Gastrocnemius medialis (tissue), 4 donors: ENCODE results near the gene CEP350. TPM values are rescaled to one million over a fixed set of nuclear protein-coding genes. Genes with fewer than 3 reads are reported as not detected.

Experiments
- ATAC-seq, 2 donors: fragments of 150-250 bp; one replicate each; pipeline ENCODE4 v1.9.1; 2016
- DNase-seq, 2 donors: peaks; one replicate each; pipeline ENCODE4 v3.0.0-alpha.2; 2019
- H3K27ac ChIP-seq, 4 donors: fragments of 200-600 bp; sonication (generic); 1 replicate in 1 of 4; 2 replicates in 3 of 4; pipeline ENCODE4 v1.5.1; 2016 to 2018; ENCODE audit warnings: mild to moderate bottlenecking in 2 of 4, moderate library complexity in 1 of 4
- H3K27me3 ChIP-seq, 3 donors: fragments of 200-600 bp; sonication (generic) in 2 of 3; 1 replicate in 1 of 3; 2 replicates in 2 of 3; pipeline versions ENCODE4 v1.5.1 to v1.6.0; 2016 to 2019; ENCODE audit warnings: mild to moderate bottlenecking in 1 of 3, moderate library complexity in 1 of 3
- H3K36me3 ChIP-seq, 2 donors: fragments of 200-600 bp; sonication (generic) in 1 of 2; one replicate each; pipeline ENCODE4 v1.5.1; 2017 to 2018
- H3K4me1 ChIP-seq, 2 donors: fragments of 200-600 bp; sonication (generic) in 1 of 2; one replicate each; pipeline ENCODE4 v1.5.1; 2016 to 2017; ENCODE audit warnings: mild to moderate bottlenecking in 2 of 2
- H3K4me3 ChIP-seq, 4 donors: fragments of 200-600 bp; sonication (generic) in 3 of 4; 1 replicate in 1 of 4; 2 replicates in 3 of 4; pipeline ENCODE4 v1.5.1; 2016 to 2019; ENCODE audit warnings: mild to moderate bottlenecking in 2 of 4
- H3K9me3 ChIP-seq, 3 donors: fragments of 200-600 bp; sonication (generic) in 2 of 3; 1 replicate in 1 of 3; 2 replicates in 2 of 3; pipeline ENCODE4 v1.5.1; 2016 to 2019
- CTCF ChIP-seq, 5 experiments: fragments of 450-650 bp in 3 of 5; fragments of 200-600 bp in 2 of 5; sonication (generic) in 2 of 5; IDR thresholded peaks in 4 of 5; conservative IDR thresholded peaks in 1 of 5; 1 replicate in 4 of 5; 2 replicates in 1 of 5; pipeline ENCODE4 v1.5.1; 2016 to 2019; ENCODE audit warnings: antibody characterized with exemption in 5 of 5, mild to moderate bottlenecking in 3 of 5, moderate library complexity in 3 of 5
- POLR2A ChIP-seq, 2 donors: fragments of 450-650 bp; IDR thresholded peaks; one replicate each; pipeline ENCODE4 v1.6.1; 2017; ENCODE audit warnings: antibody characterized with exemption in 2 of 2, mild to moderate bottlenecking in 2 of 2, moderate library complexity in 2 of 2
- in situ Hi-C, 4 donors: fragments of 200-750 bp; cut with MboI; loops; one replicate each; pipeline versions ENCODE4 v1.15.0 to v1.8.0; 2017; ENCODE audit warnings: low sequenced_read_pairs in 4 of 4
- intact Hi-C: fragments of 100-400 bp; cut with DNase I; formaldehyde crosslinking; loops from one replicate; pipeline ENCODE4 v1.15.1; 2023; ENCODE audit warnings: low total_unique reads
- total RNA-seq, 4 donors: library from RNA; depleted of rRNA; stranded (reverse); fragments of >200 nt; gene quantifications; one replicate each; pipeline versions ENCODE4 v1.1.0 to v1.2.3, GENCODE V29; 2016

CEP350 gene
- total RNA-seq, 4 donors from 2014 or later, result 83.7 to 197 (median 157) TPM

DNA sequence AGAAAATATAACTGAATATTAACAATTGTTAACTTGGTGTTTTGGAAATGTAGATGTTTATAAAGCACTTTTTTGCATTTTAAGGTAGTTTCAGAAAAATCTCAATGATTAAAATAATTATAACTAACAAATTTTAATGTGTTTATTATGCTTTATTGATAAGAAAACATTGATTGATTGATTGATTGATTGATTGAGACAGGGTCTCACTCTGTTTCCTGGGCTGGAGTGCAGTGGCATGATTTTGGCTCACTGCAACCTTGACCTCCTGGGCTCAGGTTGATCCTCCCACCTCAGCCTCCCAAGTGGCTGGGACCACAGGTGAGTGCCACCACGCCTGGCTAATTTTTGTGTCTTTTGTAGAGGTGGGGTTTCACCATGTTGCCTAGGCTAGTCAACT lies 106.4 kb downstream of the CEP350 start:
- Histone ChIP-seq H3K27ac (no peak overlapping the region), H3K36me3 (peaks cover 0 to 92% of the 10 kb centered on the region in 2 donors), H3K4me3 (no peak overlapping the region), H3K27me3 (no peaks in the 10 kb centered on the region), H3K9me3 (no peaks in the 10 kb centered on the region), H3K4me1 (peaks cover 0 to 6% of the 10 kb centered on the region in 2 donors)
- ATAC-seq (no peak), DNase-seq (no peak)
- intact Hi-C loops, result no loop called here
- in situ Hi-C loops, result no loop called here
- no peak for TF ChIP-seq CTCF (IDR thresholded peaks at IDR 0.05 in 4 of 5, conservative IDR thresholded peaks at IDR 0.05 in 1 of 5)
- no peak for TF ChIP-seq POLR2A (IDR thresholded peaks at IDR 0.05)

- TF ChIP-seq POLR2A (IDR thresholded peaks at IDR 0.05), result no peak
- no peak for TF ChIP-seq CTCF (IDR thresholded peaks at IDR 0.05 in 4 of 5, conservative IDR thresholded peaks at IDR 0.05 in 1 of 5)
Observed at GRCh38 chr1:180062452-180062971, 107.9 kb downstream of the CEP350 start.

GRCh38 chr1:180065408-180065807 lies 110.8 kb downstream of the CEP350 start:
- intact Hi-C loops, result no loop called here

More at GRCh38 chr1:180062452-180062971, 107.9 kb downstream of the CEP350 start:
- intact Hi-C loops, result no loop called here
- Histone ChIP-seq H3K27me3 (no peaks in the 10 kb centered on the region), H3K4me3 (no peak overlapping the region), H3K36me3 (peaks cover 0 to 92% of the 10 kb centered on the region in 2 donors), H3K4me1 (peaks cover 0 to 4% of the 10 kb centered on the region in 2 donors), H3K9me3 (no peaks in the 10 kb centered on the region), H3K27ac (no peak overlapping the region)
- in situ Hi-C loops, result no loop called here
- DNase-seq, result no peak
- ATAC-seq, result no peak

DNA sequence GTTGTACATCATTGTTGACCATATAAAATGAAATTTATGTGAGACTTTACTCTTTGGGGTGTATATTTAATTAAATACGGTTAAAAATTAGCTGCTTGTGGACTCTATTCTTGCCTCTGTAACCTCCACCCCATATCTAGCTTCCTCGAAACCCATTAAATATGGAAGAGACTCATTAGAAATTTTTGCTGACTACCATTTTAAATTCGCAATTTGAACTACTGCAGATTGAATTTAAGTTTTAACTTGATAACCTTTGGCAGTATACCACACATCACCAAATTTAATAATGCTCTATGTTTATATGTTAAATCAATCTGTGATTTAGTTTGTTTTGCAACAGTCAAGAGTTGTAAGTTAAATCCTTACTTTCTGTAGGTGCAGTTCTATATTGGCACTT lies 111.5 kb downstream of the CEP350 start:
- Histone ChIP-seq H3K9me3 (no peaks in the 10 kb centered on the region), H3K4me3 (no peak overlapping the region), H3K27me3 (no peaks in the 10 kb centered on the region), H3K36me3 (peaks cover 0 to 95% of the 10 kb centered on the region in 2 donors), H3K27ac (no peak overlapping the region), H3K4me1 (no peaks in the 10 kb centered on the region)
- intact Hi-C loops, result no loop called here
- no peak for ATAC-seq
- in situ Hi-C loops, result no loop called here
- no peak for TF ChIP-seq CTCF (IDR thresholded peaks at IDR 0.05 in 4 of 5, conservative IDR thresholded peaks at IDR 0.05 in 1 of 5)
- no peak for TF ChIP-seq POLR2A (IDR thresholded peaks at IDR 0.05)
- DNase-seq, result no peak

More at GRCh38 chr1:180065408-180065807, 110.8 kb downstream of the CEP350 start:
- Histone ChIP-seq H3K9me3 (no peaks in the 10 kb centered on the region), H3K4me3 (no peak overlapping the region), H3K36me3 (peaks cover 0 to 99% of the 10 kb centered on the region in 2 donors), H3K27ac (no peak overlapping the region), H3K27me3 (no peaks in the 10 kb centered on the region), H3K4me1 (no peaks in the 10 kb centered on the region)
- no peak for DNase-seq
- no peak for TF ChIP-seq CTCF (IDR thresholded peaks at IDR 0.05 in 4 of 5, conservative IDR thresholded peaks at IDR 0.05 in 1 of 5)
- no peak for TF ChIP-seq POLR2A (IDR thresholded peaks at IDR 0.05)
- in situ Hi-C loops, result no loop called here
- no peak for ATAC-seq

DNA sequence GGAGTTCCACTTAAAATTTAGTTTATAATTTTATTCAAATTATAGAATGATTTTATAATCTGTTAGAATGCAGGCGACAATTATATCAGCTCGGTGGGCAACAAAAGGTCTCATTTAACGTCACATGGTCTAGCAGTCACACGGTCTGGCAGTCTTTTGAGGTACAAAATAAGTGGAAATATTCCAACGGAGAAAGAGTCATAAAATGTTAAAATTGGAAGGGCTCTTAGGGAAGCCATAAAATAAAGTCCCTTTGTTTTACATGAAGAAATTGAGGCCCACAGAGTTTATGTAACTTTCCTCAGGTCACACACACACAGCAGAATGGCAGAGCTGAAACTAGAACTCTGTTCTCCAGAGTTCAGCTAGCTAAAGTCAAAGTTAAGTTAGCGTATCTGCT lies 115.7 kb downstream of the CEP350 start:
- in situ Hi-C loops (loop anchor here in 1 of 4 donors (10.0 kb wide), 1 partner anchor 45 kb away; no protein-coding TSS in a partner anchor), intact Hi-C loops (no loop called here)
- no peaks in the 10 kb centered on the region for H3K9me3 ChIP-seq
- peaks cover 0 to 83% of the 10 kb centered on the region in 2 donors for H3K36me3 ChIP-seq
- DNase-seq (no peak), ATAC-seq (no peak)
- H3K4me1 ChIP-seq, result no peaks in the 10 kb centered on the region
- no peaks in the 10 kb centered on the region for H3K27me3 ChIP-seq
- H3K4me3 ChIP-seq, result no peak overlapping the region
- no peak for TF ChIP-seq POLR2A (IDR thresholded peaks at IDR 0.05)
- no peak for TF ChIP-seq CTCF (IDR thresholded peaks at IDR 0.05 in 4 of 5, conservative IDR thresholded peaks at IDR 0.05 in 1 of 5)
- no peak overlapping the region for H3K27ac ChIP-seq
